K562 (cell line): ENCODE data around the gene TNP1. TPM values are rescaled to one million over a fixed set of nuclear protein-coding genes. Genes with fewer than 3 reads are reported as not detected.

Experiments used
- ATAC-seq: fragments of 200-7000 bp; cut with Tn5 transposase; 3 replicates; pipeline ENCODE4 v1.9.1; 2020; ENCODE audit warnings: moderate library complexity
- BruUV-seq: library from RNA; stranded (reverse); fragments of 400-500 nt; replicated peaks from 2 replicates; lab custom pipeline; 2021; lab: Mats Ljungman, UMichigan
- CTCF ChIA-PET: fragments of 300-600 bp; formaldehyde crosslinking; extraction: SDS; loops from one replicate; lab custom pipeline; 2021; ENCODE audit warnings: low intra/inter-chr PET ratio; lab: Yijun Ruan, JAX
- POLR2A ChIA-PET: fragments of 300-600, 350-650 bp; sonication (Branson Sonifier 250); formaldehyde crosslinking; extraction: SDS; loops from one replicate; lab custom pipeline; 2021; ENCODE audit warnings: antibody characterized with exemption, inconsistent platforms; lab: Yijun Ruan, JAX
- DNase-seq, 4 experiments: peaks; one replicate each; pipeline versions ENCODE4 v3.0.0 to v3.0.0-alpha.2; 2011 to 2018; ENCODE audit warnings: low spot score in 3 of 4, mixed read lengths in 3 of 4; ENCODE audit errors: extremely low read depth in 1 of 4
- FAIRE-seq: peaks from 2 replicates; lab custom pipeline; 2011; peaks lifted over from hg19 to GRCh38; lab: Jason Lieb, UNC
- H2AFZ ChIP-seq: 2 replicates; pipeline ENCODE4 v1.6.0; 2011; ENCODE audit warnings: low read depth, low read length, control low read depth, inconsistent platforms
- H3K27ac ChIP-seq: fragments of 200-600 bp; 3 replicates; pipeline ENCODE4 v1.8.0; 2011; ENCODE audit warnings: low read depth, mild to moderate bottlenecking, control low read depth, inconsistent platforms, low read length, moderate library complexity, mixed read lengths; ENCODE audit errors: extremely low read depth
- H3K27me3 ChIP-seq, 2 experiments: fragments of 300-600 bp in 1 of 2; 2 replicates in 1 of 2; 3 replicates in 1 of 2; pipeline versions ENCODE4 v1.6.0 to v1.8.0; 2011; ENCODE audit warnings: inconsistent platforms in 2 of 2, low read length in 2 of 2, mild to moderate bottlenecking in 1 of 2, mixed read lengths in 1 of 2, moderate library complexity in 1 of 2; ENCODE audit not compliant: control insufficient read depth in 2 of 2, insufficient read depth in 2 of 2
- H3K36me3 ChIP-seq: fragments of 300-600 bp; 3 replicates; pipeline ENCODE4 v1.8.0; 2011; ENCODE audit warnings: mild to moderate bottlenecking, low read length, inconsistent platforms; ENCODE audit not compliant: control insufficient read depth, insufficient read depth
- H3K4me1 ChIP-seq, 2 experiments: fragments of 200-600 bp in 1 of 2; replicated peaks in 1 of 2; 2 replicates in 1 of 2; 3 replicates in 1 of 2; pipeline versions ENCODE4 v1.5.1 to v1.8.0; 2011; ENCODE audit warnings: inconsistent platforms in 2 of 2, low read length in 2 of 2, mild to moderate bottlenecking in 1 of 2, mixed read lengths in 1 of 2, moderate library complexity in 1 of 2; ENCODE audit not compliant: control insufficient read depth in 2 of 2, insufficient read depth in 2 of 2
- H3K4me2 ChIP-seq: 2 replicates; pipeline ENCODE4 v1.6.1; 2011; ENCODE audit warnings: low read length, control low read depth, inconsistent platforms, mixed read lengths; ENCODE audit not compliant: insufficient read depth
- H3K4me3 ChIP-seq: fragments of 200-600 bp; sonication (generic), shearing (Covaris generic); 2 replicates; pipeline ENCODE4 v1.5.1; 2016; ENCODE audit warnings: control low read depth, inconsistent platforms
- H3K79me2 ChIP-seq: fragments of 200-600 bp; 3 replicates; pipeline ENCODE4 v1.8.0; 2011; ENCODE audit warnings: low read length, inconsistent platforms; ENCODE audit not compliant: control insufficient read depth, insufficient read depth
- H3K9ac ChIP-seq, 2 experiments: 2 replicates each; pipeline versions ENCODE4 v1.6.0 to v1.6.1; 2011; ENCODE audit warnings: low read depth in 2 of 2, low read length in 2 of 2, control low read depth in 1 of 2, inconsistent platforms in 1 of 2, mild to moderate bottlenecking in 1 of 2, mixed read lengths in 1 of 2; ENCODE audit not compliant: insufficient read depth in 1 of 2
- H3K9me1 ChIP-seq: one replicate; pipeline ENCODE4 v1.6.0; 2011; ENCODE audit warnings: inconsistent platforms, mild to moderate bottlenecking, low read length, moderate library complexity; ENCODE audit not compliant: control insufficient read depth, insufficient read depth
- H3K9me3 ChIP-seq: replicated peaks from 2 replicates; pipeline ENCODE4 v1.5.1; 2011; ENCODE audit warnings: low read depth, low read length, inconsistent platforms; ENCODE audit not compliant: control insufficient read depth, insufficient read depth
- H4K20me1 ChIP-seq: replicated peaks from 2 replicates; pipeline ENCODE4 v1.6.1; 2011; ENCODE audit warnings: low read length, inconsistent platforms, mixed read lengths; ENCODE audit not compliant: control insufficient read depth, insufficient read depth
- KLF1 ChIP-seq: fragments of 450-650 bp; IDR thresholded peaks from 2 replicates; pipeline ENCODE4 v1.6.1; 2016; ENCODE audit warnings: missing genetic modification characterization, missing compliant biosample characterization
- MAFG ChIP-seq: fragments of 450-650 bp; conservative IDR thresholded peaks from 2 replicates; pipeline ENCODE4 v1.6.1; 2016; ENCODE audit warnings: missing genetic modification characterization, missing compliant biosample characterization
- NFE2 ChIP-seq: IDR thresholded peaks from 2 replicates; pipeline ENCODE4 v1.6.1; 2014; ENCODE audit warnings: antibody characterized with exemption, low read depth
- NR4A1 ChIP-seq, 2 experiments: fragments of 250-450 bp in 1 of 2; fragments of 450-650 bp in 1 of 2; sonication (Bioruptor Pico) in 1 of 2; IDR thresholded peaks; 2 replicates each; pipeline versions ENCODE4 v1.4.0 to v1.6.1; 2016 to 2020; ENCODE audit warnings: mild to moderate bottlenecking in 2 of 2, missing compliant biosample characterization in 1 of 2, missing genetic modification characterization in 1 of 2, moderate library complexity in 1 of 2
- PRDM10 ChIP-seq: fragments of 450-650 bp; IDR thresholded peaks from 2 replicates; pipeline ENCODE4 v1.6.1; 2018; ENCODE audit not compliant: partially characterized antibody
- PTRF ChIP-seq: fragments of 450-650 bp; IDR thresholded peaks from 2 replicates; pipeline ENCODE4 v1.6.1; 2016; ENCODE audit warnings: mild to moderate bottlenecking, missing genetic modification characterization, missing compliant biosample characterization
- WGBS: fragments of 100-300 bp; shearing (Covaris generic); methylation state at CpG from one replicate; pipeline ENCODE4 v1.1.6; 2016; ENCODE audit warnings: low coverage, mixed read lengths; ENCODE audit not compliant: insufficient coverage; ENCODE audit errors: missing lambda C conversion rate; 5-methylcytosine and 5-hydroxymethylcytosine counted together
- in situ Hi-C: fragments of 300-500 bp; cut with MboI; formaldehyde crosslinking; loops from 4 replicates; pipeline ENCODE4 v1.15.0; 2018; ENCODE audit warnings: inconsistent platforms, mixed read lengths
- intact Hi-C: fragments of 100-400 bp; cut with micrococcal nuclease; formaldehyde crosslinking; loops from 2 replicates; pipeline ENCODE4 v1.14.2; 2022
- polyA plus RNA-seq, 8 experiments: library from polyadenylated mRNA; depleted of rRNA in 4 of 8; stranded (reverse) in 5 of 8; unstranded in 3 of 8; fragments of >200 nt; fragmentation: Nextera tagmentation in 2 of 8; fragmentation: Illumina TruSeq in 1 of 8; extraction: Ambion mirVana in 2 of 8; extraction: Trizol in 1 of 8; gene quantifications; 2 replicates each; pipeline versions ENCODE4 v1.2.1 to v1.2.3, GENCODE V29; 2011 to 2014; ENCODE audit warnings: inconsistent platforms in 1 of 8, missing spikeins in 1 of 8
- total RNA-seq, 7 experiments: library from RNA; depleted of rRNA in 6 of 7; stranded (reverse); fragments of >200 nt in 6 of 7; fragmentation: Illumina TruSeq in 2 of 7; extraction: Trizol in 2 of 7; gene quantifications; 2 replicates each; pipeline versions ENCODE4 v1.2.1 to v1.2.3, GENCODE V29; 2011 to 2021; ENCODE audit warnings: low replicate concordance in 1 of 7

The TNP1 gene
- total and polyA plus RNA-seq, 9 of the 15 experiments (the other 6 are each of a cell fraction or from before 2014, with no cell fraction given) = not detected

- peak; percentile 32 for FAIRE-seq
- CTCF ChIA-PET = no interaction called here
Measured at GRCh38 chr2:216863946-216864345, 4.1 kb upstream of the TNP1 start.

GRCh38 chr2:216862628-216863398, 2.9 kb upstream of the TNP1 start:
- in situ Hi-C loops = no loop called here
- Histone ChIP-seq H4K20me1 (no peaks in the 10 kb centered on the region), H3K9me3 (no peaks in the 10 kb centered on the region), H3K27me3 (no peaks in the 10 kb centered on the region), H3K4me3 (no peak overlapping the region), H3K4me1 (peaks cover 0 to 14% of the 10 kb centered on the region in 2 experiments; a peak in 2 of 5 replicates), H3K9me1 (no peaks in the 10 kb centered on the region), H3K9ac (no peak overlapping the region; a peak in 1 of 4 replicates), H3K4me2 (no peak overlapping the region; the same call in 1 of the 2 replicates), H3K27ac (no peak overlapping the region), H3K36me3 (no peaks in the 10 kb centered on the region), H2AFZ (peak overlapping the region; percentile 59), H3K79me2 (no peaks in the 10 kb centered on the region)
- FAIRE-seq (no peak), DNase-seq (no peak), ATAC-seq (peak; percentile 69)
- CTCF ChIA-PET = no interaction called here
- BruUV-seq = no TSS peak
- 28% methylated on average over 7 of the region's 8 CpGs for WGBS
- intact Hi-C loops = no loop called here
- POLR2A ChIA-PET = interaction anchor here (0.6 kb wide), 1 partner anchor 43 kb away, joined by 3 read pairs; no protein-coding TSS in a partner anchor
- peak; percentile 51 for TF ChIP-seq NFE2
- no peak for TF ChIP-seq NR4A1 (CRISPR knock-in tag; IDR thresholded peaks at IDR 0.05)
- peak; percentile 62; the same call in 1 of the 2 replicates for TF ChIP-seq NR4A1 (tag; IDR thresholded peaks at IDR 0.05)
- TF ChIP-seq PTRF = 0 out of 2 replicates have a peak, but pooled peaks have one; percentile 41
- TF ChIP-seq MAFG = peak; percentile 70
- TF ChIP-seq PRDM10 = peak; percentile 39

More at GRCh38 chr2:216863946-216864345, 4.1 kb upstream of the TNP1 start:
- in situ Hi-C loops = no loop called here
- intact Hi-C loops = no loop called here
- no peaks in the 10 kb centered on the region for H4K20me1 ChIP-seq
- no peaks in the 10 kb centered on the region for H3K27me3 ChIP-seq
- H3K9ac ChIP-seq = no peak overlapping the region
- no peak overlapping the region for H3K27ac ChIP-seq
- H2AFZ ChIP-seq = peak overlapping the region; percentile 55; the same call in 1 of the 2 replicates
- WGBS = 37% methylated on average over 4 of the region's 4 CpGs
- no peak for DNase-seq
- H3K4me3 ChIP-seq = no peak overlapping the region
- no peak for TF ChIP-seq KLF1 (tag)
- H3K36me3 ChIP-seq = no peaks in the 10 kb centered on the region
- H3K4me1 ChIP-seq = peaks cover 0 to 14% of the 10 kb centered on the region in 2 experiments; a peak in 2 of 5 replicates
- H3K9me1 ChIP-seq = no peaks in the 10 kb centered on the region
- peak; percentile 52 for ATAC-seq
- no peaks in the 10 kb centered on the region for H3K9me3 ChIP-seq
- POLR2A ChIA-PET = interaction anchor here (0.8 to 1.0 kb wide), 2 partner anchors 10 to 17 kb away, joined by 3 read pairs; no protein-coding TSS in a partner anchor
- no peak overlapping the region for H3K4me2 ChIP-seq
- no TSS peak for BruUV-seq
- H3K79me2 ChIP-seq = no peaks in the 10 kb centered on the region
